Colonic mucosa (tissue), 4 donors: ENCODE results near the gene EYA4. TPM values are rescaled to one million over a fixed set of nuclear protein-coding genes. Genes with fewer than 3 reads are reported as not detected.

Source experiments
- DNase-seq: peaks from one replicate; pipeline ENCODE4 v3.0.0-alpha.2; 2020
- H3K27ac ChIP-seq: fragments of 200-600 bp; one replicate; pipeline ENCODE4 v1.8.0; 2021
- H3K27me3 ChIP-seq: fragments of 200-600 bp; one replicate; pipeline ENCODE4 v1.8.0; 2021
- H3K36me3 ChIP-seq: fragments of 200-600 bp; one replicate; pipeline ENCODE4 v1.8.0; 2021
- H3K4me1 ChIP-seq: fragments of 200-600 bp; one replicate; pipeline ENCODE4 v1.8.0; 2021; ENCODE audit warnings: mild to moderate bottlenecking
- H3K4me3 ChIP-seq: fragments of 200-600 bp; one replicate; pipeline ENCODE4 v1.8.0; 2021
- H3K9ac ChIP-seq, 2 donors: one replicate each; pipeline ENCODE4 v1.7.0; 2013; ENCODE audit warnings: control low read depth in 2 of 2, low read depth in 2 of 2, low read length in 2 of 2
- H3K9me3 ChIP-seq: fragments of 200-600 bp; one replicate; pipeline ENCODE4 v1.8.0; 2021
- intact Hi-C: fragments of 100-400 bp; cut with DNase I; formaldehyde crosslinking; loops from one replicate; pipeline ENCODE4 v1.14.1; 2022
- total RNA-seq, 2 donors: library from RNA; stranded (reverse); fragmentation: NEBNext Ultra II Directional in 1 of 2; extraction: Animal tissue kit (Norgen Biotek cat#: 25700) in 1 of 2; gene quantifications; one replicate each; pipeline ENCODE4 v1.2.1, GENCODE V29; 2021
- TF ChIP-seq, protein P1 (sequence below): fragments of 200-600 bp; IDR thresholded peaks from one replicate; pipeline ENCODE4 v1.8.0; 2022; ENCODE audit warnings: antibody characterized with exemption, mild to moderate bottlenecking
- donor health status: healthy.
- donor health status: DM: no; HTN: no; CAD: no.
- donor health status: DM: no; HTN: no; CAD: no.

Gene EYA4
- total RNA-seq, 2 donors from 2014 or later: 0.05 TPM; not detected in 1

DNA sequence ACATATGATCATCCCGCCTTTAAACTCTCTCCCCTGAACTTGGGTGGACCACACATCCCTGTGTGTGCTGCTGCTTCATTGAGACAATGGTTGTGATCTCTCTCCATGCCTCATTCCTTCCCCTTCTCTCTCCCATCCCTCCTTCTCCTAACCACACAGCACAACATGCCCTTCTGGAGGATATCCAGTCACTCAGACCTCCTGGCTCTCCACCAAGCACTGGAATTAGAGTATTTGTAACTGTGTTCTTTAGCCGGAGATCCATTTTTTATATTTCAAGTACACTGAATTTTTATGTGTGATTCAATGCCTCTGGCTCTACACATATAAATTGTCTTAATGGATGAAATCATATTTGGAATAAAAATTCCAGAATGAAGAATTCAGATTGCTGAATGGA is 287.4 kb downstream of the EYA4 start:
- no peak overlapping the region for H3K4me3 ChIP-seq
- H3K9me3 ChIP-seq: no peaks in the 10 kb centered on the region
- H3K27ac ChIP-seq: no peak overlapping the region
- no peaks in the 10 kb centered on the region for H3K4me1 ChIP-seq
- intact Hi-C loops: no loop called here
- no peaks in the 10 kb centered on the region for H3K27me3 ChIP-seq
- H3K36me3 ChIP-seq: no peaks in the 10 kb centered on the region
- no peak overlapping the region for H3K9ac ChIP-seq
- TF ChIP-seq, protein P1, sequence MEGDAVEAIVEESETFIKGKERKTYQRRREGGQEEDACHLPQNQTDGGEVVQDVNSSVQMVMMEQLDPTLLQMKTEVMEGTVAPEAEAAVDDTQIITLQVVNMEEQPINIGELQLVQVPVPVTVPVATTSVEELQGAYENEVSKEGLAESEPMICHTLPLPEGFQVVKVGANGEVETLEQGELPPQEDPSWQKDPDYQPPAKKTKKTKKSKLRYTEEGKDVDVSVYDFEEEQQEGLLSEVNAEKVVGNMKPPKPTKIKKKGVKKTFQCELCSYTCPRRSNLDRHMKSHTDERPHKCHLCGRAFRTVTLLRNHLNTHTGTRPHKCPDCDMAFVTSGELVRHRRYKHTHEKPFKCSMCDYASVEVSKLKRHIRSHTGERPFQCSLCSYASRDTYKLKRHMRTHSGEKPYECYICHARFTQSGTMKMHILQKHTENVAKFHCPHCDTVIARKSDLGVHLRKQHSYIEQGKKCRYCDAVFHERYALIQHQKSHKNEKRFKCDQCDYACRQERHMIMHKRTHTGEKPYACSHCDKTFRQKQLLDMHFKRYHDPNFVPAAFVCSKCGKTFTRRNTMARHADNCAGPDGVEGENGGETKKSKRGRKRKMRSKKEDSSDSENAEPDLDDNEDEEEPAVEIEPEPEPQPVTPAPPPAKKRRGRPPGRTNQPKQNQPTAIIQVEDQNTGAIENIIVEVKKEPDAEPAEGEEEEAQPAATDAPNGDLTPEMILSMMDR: no peak
- DNase-seq: no peak

- TF ChIP-seq, protein P1: no peak
- no peak for DNase-seq
- no peak overlapping the region for H3K9ac ChIP-seq
- no peaks in the 10 kb centered on the region for H3K9me3 ChIP-seq
- H3K4me3 ChIP-seq: no peak overlapping the region
- H3K4me1 ChIP-seq: no peaks in the 10 kb centered on the region
- intact Hi-C loops: no loop called here
- no peaks in the 10 kb centered on the region for H3K27me3 ChIP-seq
- H3K36me3 ChIP-seq: no peaks in the 10 kb centered on the region
- H3K27ac ChIP-seq: no peak overlapping the region
Observed at GRCh38 chr6:133532908-133533307, 291.8 kb downstream of the EYA4 start.

DNA sequence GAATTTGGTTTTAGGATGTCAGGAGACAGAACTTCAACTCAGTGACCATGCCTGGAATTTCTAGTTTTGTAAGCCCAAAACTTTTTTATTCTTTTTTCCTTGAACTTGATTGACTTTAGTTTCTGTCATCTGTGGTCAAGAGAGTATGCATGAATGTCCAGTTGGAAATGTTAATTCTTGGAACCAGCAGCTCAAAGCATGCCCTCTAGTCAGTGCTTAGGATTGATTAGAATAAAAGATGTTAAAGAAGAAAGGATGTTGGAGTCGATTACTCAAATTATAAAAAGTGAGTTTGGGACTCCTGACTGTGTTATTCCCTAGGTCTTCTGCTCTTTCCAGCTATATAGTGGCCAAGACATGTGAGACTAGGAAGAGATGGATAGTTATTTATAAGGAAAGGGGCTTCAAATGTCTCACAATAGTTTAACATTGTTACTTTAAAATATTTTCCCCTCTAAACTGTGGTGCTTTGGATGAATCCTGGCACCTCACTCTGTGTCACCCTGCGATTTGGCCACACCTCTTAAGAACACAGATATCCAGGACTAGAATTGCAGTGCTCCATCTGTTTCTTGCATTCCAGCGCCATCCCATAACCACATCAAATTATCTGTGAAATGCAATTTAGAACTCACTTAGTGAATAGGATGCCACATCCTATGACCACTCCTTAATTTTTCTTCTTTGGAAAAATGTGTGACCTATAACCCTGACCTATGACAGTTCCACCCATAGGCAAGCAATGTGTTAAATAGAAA is 298.5 kb downstream of the EYA4 start:
- intact Hi-C loops: no loop called here
- Histone ChIP-seq H3K36me3 (no peaks in the 10 kb centered on the region), H3K27me3 (no peaks in the 10 kb centered on the region), H3K27ac (no peak overlapping the region), H3K4me3 (no peak overlapping the region), H3K4me1 (no peaks in the 10 kb centered on the region), H3K9me3 (no peaks in the 10 kb centered on the region), H3K9ac (no peak overlapping the region)
- TF ChIP-seq, protein P1: no peak
- DNase-seq: no peak

DNA sequence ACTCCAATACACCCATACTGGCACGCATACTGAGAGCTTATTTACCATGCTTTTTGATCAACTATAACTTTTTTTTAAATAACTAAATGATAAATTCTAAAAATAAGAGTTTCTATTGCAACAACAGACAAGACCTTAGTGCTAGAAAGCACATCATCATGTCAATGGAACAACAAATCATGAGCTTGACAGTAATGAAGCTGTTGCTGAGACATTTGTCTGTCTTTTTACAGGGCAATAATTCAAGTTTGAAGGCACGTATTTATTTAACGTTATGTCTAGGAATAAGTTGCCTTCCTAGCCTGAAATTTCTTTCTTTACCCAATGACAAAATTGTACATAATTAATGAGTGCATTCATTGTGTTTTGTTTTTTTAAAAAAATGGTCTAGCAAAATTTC is 299.2 kb downstream of the EYA4 start:
- Histone ChIP-seq H3K9me3 (no peaks in the 10 kb centered on the region), H3K4me3 (no peak overlapping the region), H3K36me3 (no peaks in the 10 kb centered on the region), H3K27me3 (no peaks in the 10 kb centered on the region), H3K27ac (no peak overlapping the region), H3K4me1 (no peaks in the 10 kb centered on the region), H3K9ac (no peak overlapping the region)
- intact Hi-C loops: no loop called here
- DNase-seq: no peak
- TF ChIP-seq, protein P1: no peak

- Histone ChIP-seq H3K36me3 (no peaks in the 10 kb centered on the region), H3K4me3 (no peak overlapping the region), H3K27ac (no peak overlapping the region), H3K9me3 (no peaks in the 10 kb centered on the region), H3K27me3 (no peaks in the 10 kb centered on the region), H3K9ac (no peak overlapping the region), H3K4me1 (no peaks in the 10 kb centered on the region)
- DNase-seq: no peak
- TF ChIP-seq, protein P1: no peak
- intact Hi-C loops: no loop called here
Observed at GRCh38 chr6:133541040-133541439, 299.9 kb downstream of the EYA4 start.
